NCI-H2227 (cell line): ENCODE measurements around the gene FSTL1.
A peak's percentile ranks its signal among the peaks of the same experiment; 100 is the strongest.

Experiments
- DNase-seq: peaks from one replicate; lab custom pipeline; 2025; ENCODE audit not compliant: unreplicated experiment; lab: John Stamatoyannopoulos, UW

FSTL1 gene

GRCh38 chr3:120469440-120469839 is 18.6 kb upstream of the FSTL1 start:
- DNase-seq = no peak

GRCh38 chr3:120468635-120469295 is 18.0 kb upstream of the FSTL1 start:
- DNase-seq = no peak

DNA sequence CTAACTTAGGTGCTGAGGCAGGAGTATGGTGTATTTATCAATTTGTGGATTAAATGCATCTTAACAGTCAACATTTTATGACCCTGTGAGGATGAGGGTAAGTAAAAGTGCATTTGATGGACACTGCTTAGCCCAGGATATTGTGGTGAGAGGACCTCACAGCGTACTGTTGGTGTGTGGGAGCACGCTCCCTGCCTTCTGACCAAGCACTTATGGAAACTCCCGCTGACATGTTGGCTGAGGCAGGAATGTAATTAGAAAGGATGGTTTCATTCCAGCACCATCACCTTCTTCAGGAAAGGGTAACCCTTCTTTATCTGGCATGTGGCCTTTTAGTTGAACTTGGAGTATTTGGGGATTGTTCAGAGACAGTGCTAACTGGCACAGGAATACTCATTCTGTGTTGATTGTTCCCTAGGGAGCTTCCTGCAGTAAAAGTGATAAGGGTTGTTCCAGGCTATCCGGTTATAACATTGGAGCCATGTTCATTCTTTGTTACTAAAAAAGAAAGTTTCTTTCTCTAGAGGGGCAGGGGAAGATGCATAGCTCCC is 11.7 kb upstream of the FSTL1 start:
- DNase-seq = no peak

- no peak for DNase-seq
These were observed 10.6 kb upstream of the FSTL1 start for GRCh38 chr3:120461416-120461815.

- peak; percentile 40 for DNase-seq
These were observed 10.1 kb upstream of the FSTL1 start for GRCh38 chr3:120460862-120461261.

GRCh38 chr3:120460181-120460790 is 9.5 kb upstream of the FSTL1 start:
- no peak for DNase-seq

- DNase-seq = no peak
These were observed 8.4 kb upstream of the FSTL1 start for GRCh38 chr3:120459196-120459595.

- DNase-seq = no peak
These were observed 7.0 kb upstream of the FSTL1 start for GRCh38 chr3:120457827-120458226.

GRCh38 chr3:120454076-120454689 is 3.4 kb upstream of the FSTL1 start:
- no peak for DNase-seq

GRCh38 chr3:120452816-120453215 is 2.0 kb upstream of the FSTL1 start:
- no peak for DNase-seq

DNA sequence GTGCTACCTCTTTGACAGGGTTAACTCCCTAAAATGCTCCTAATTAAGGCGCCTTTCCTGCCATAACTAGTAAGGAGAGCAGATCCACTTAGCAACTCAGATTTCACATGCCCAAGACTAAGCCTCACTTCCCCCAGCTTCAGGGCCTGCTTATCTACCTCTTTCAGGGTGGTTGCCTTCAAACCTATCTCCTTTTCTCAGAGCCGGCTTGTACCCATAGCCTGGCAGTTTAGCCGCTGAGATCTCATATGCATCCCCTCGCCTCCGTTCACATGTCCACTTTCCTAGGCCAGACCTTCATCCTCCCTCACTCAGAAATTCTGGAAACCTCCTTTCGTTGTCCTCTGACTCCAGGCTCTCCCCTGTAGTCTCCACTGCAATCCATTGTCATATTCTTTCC is 1.0 kb upstream of the FSTL1 start:
- no peak for DNase-seq

GRCh38 chr3:120451272-120451761 is 525 bp upstream of the FSTL1 start:
- peak; percentile 48 for DNase-seq

- peak; percentile 15 for DNase-seq
These were observed 842 bp downstream of the FSTL1 start for GRCh38 chr3:120449701-120450599.

DNA sequence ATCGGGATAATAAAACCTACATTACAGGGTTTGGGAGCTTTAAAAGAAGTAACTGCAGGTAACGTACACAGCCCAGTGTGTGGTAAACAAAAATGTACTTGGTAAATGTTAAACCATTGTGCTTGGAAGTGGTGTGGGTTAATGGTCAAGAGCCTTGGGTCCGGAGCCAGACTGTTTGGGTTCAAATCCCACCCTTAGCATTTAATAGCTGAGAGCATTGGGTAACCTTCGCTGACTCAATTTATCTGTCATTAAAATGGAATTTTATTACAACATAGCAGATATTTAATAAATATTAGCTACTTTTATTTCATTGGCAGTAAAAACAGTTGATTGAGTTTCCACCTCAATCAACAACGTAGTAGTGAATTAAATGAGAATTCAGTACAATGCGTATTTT is 1.5 kb downstream of the FSTL1 start:
- DNase-seq = no peak

GRCh38 chr3:120448756-120449155 is 2.0 kb downstream of the FSTL1 start:
- DNase-seq = no peak

DNA sequence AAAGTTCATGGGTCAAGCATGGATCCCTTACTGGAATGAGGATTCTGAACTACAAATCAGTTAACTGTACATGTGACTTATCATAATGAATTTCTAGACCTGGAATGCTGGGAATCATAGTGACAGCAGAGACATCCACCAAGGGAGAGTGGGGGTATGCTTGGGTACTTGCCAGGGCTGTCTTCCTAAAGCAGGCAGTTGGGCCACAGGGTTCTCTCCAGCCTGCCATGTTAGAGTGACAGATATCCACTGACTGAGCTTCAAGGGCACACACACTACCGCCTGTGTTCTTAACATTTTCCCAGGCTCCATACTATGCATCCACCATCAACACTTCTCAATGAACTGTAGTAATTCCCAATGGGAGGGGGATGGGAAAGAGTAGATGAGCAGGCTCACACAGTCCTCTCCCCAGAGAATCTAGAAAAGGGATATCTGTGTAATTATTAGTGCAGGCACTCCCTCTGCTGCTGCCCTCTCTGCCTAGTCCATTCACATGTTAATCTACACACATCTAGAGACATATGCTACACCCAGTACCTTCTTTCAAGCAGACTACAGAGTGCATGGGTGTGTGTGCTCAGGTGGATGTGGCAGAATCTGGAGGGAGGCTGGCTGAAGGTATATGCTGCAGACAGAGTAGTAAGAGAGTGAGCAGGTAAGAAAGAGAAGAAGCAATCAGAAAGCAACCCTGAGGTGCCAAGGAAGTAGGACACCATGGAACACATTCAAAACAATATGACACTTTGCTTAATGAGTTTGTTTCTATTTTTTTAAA is 3.7 kb downstream of the FSTL1 start:
- DNase-seq = no peak

DNA sequence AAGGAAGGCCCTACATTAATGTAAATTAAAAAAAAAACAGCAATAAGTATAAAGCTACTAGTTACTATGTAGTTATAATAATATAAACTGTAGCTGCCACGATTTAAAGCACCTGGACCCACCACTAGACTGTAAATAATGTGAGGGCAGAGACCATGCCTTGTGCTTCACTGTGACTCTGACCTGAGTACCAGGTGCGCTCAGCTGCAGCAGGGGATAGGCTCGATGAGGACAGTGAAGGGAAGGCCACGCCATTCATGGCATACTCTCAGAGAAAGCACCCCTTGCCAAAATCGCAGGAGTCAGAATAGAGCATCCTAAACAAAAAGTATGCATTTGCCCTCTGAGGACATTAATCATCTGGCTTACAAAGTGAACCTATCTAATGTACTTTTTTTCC is 5.1 kb downstream of the FSTL1 start:
- DNase-seq = no peak

DNA sequence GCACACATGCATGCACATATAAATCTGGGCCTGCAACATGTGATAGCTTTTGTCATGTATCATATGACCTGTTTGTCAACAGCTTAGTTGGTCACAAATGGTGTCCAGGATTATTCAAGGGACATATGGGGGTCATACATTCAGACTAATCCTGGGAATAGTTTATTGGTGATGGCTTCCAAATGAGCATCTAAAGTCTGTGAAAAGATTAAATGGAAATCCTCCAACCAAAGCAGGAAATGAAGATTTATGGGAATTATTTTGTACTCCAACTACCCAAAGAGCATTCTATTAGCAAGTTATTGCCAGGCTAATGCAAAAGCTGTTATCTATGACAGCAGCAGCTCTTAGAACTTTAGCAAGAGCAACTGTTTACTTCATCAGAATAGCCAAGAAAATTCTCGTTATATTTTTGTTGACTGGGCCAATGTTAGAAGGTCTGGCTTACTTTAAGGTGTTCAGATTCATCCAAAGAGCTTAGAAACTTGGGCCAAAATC is 7.1 kb downstream of the FSTL1 start:
- no peak for DNase-seq

DNA sequence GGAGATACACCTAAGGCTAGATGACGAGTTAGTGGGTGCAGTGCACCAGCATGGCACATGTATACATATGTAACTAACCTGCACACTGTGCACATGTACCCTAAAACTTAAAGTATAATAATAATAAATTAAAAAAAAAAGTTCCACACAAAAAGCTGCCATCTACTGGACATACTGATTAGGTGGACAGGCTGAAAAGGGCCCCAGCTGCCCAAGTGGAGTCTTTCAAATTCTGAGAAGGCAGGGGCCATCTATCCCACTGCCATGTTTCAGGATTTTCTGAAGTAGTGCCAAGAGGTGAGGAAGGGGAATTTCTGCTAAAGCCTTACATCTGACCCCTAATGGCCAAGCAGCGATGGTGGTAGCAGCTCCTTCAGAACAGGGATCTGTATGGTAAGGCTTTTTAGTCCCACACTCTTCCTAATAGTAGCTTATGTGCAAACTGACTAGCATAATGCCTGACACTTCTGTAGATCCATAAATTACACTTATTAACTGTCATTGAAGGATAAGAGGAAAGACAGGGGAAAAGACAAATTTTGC is 7.7 kb downstream of the FSTL1 start:
- DNase-seq = no peak

GRCh38 chr3:120441776-120442175 is 9.0 kb downstream of the FSTL1 start:
- DNase-seq = no peak
